Ramos (cell line): ENCODE results near the gene NCKAP5.

Experiments used
- in situ Hi-C: fragments of 300-500 bp; cut with MboI; formaldehyde crosslinking; loops from one replicate; pipeline ENCODE4 v1.14.3; 2022; ENCODE audit warnings: low sequenced_read_pairs; ENCODE audit not compliant: unreplicated experiment

The NCKAP5 gene

GRCh38 chr2:133411857-133412256 is 156.4 kb downstream of the NCKAP5 start:
- in situ Hi-C loops = no loop called here

- in situ Hi-C loops = no loop called here
Observed at GRCh38 chr2:133411101-133411500, 157.2 kb downstream of the NCKAP5 start.

GRCh38 chr2:133409581-133410285 is 158.5 kb downstream of the NCKAP5 start:
- in situ Hi-C loops = no loop called here

GRCh38 chr2:133408671-133409070 is 159.6 kb downstream of the NCKAP5 start:
- in situ Hi-C loops = no loop called here

- in situ Hi-C loops = no loop called here
Observed at GRCh38 chr2:133407341-133407740, 160.9 kb downstream of the NCKAP5 start.

- in situ Hi-C loops = no loop called here
Observed at GRCh38 chr2:133405252-133405651, 163.0 kb downstream of the NCKAP5 start.

- in situ Hi-C loops = no loop called here
Observed at GRCh38 chr2:133400411-133400810, 167.9 kb downstream of the NCKAP5 start.

- in situ Hi-C loops = no loop called here
Observed at GRCh38 chr2:133393895-133394294, 174.4 kb downstream of the NCKAP5 start.

- in situ Hi-C loops = no loop called here
Observed at GRCh38 chr2:133390156-133390555, 178.1 kb downstream of the NCKAP5 start.

GRCh38 chr2:133389569-133389968 is 178.7 kb downstream of the NCKAP5 start:
- in situ Hi-C loops = no loop called here

- in situ Hi-C loops = no loop called here
Observed at GRCh38 chr2:133382566-133382965, 185.7 kb downstream of the NCKAP5 start.

- in situ Hi-C loops = no loop called here
Observed at GRCh38 chr2:133380991-133381390, 187.3 kb downstream of the NCKAP5 start.

- in situ Hi-C loops = no loop called here
Observed at GRCh38 chr2:133378928-133379549, 189.2 kb downstream of the NCKAP5 start.

- in situ Hi-C loops = no loop called here
Observed at GRCh38 chr2:133378386-133378785, 189.9 kb downstream of the NCKAP5 start.

- in situ Hi-C loops = no loop called here
Observed at GRCh38 chr2:133377599-133377998, 190.7 kb downstream of the NCKAP5 start.

- in situ Hi-C loops = no loop called here
Observed at GRCh38 chr2:133377021-133377481, 191.2 kb downstream of the NCKAP5 start.

- in situ Hi-C loops = no loop called here
Observed at GRCh38 chr2:133374781-133375180, 193.5 kb downstream of the NCKAP5 start.

- in situ Hi-C loops = no loop called here
Observed at GRCh38 chr2:133371286-133371685, 197.0 kb downstream of the NCKAP5 start.

- in situ Hi-C loops = no loop called here
Observed at GRCh38 chr2:133369901-133370658, 198.2 kb downstream of the NCKAP5 start.

- in situ Hi-C loops = no loop called here
Observed at GRCh38 chr2:133365117-133365516, 203.1 kb downstream of the NCKAP5 start.

- in situ Hi-C loops = no loop called here
Observed at GRCh38 chr2:133364636-133365035, 203.6 kb downstream of the NCKAP5 start.
